Stimulated activated naive B cell treated with anti-CD40 and anti-IgM and Interleukin-4, amounts not matched to agents 10 μg/mL and 1 μg/mL and 100 μg/mL, for 72 hours (primary cell): Measurements from ENCODE around the gene DGKQ.
A peak's percentile ranks its signal among the peaks of the same experiment; 100 is the strongest.
"Not testable (repeated sequence)": the region's sequence is repeated elsewhere in the genome, so short reads cannot be mapped to it uniquely, and the experiment has no call there.

Source experiments
- ATAC-seq, 2 donors: fragments of 150-1000 bp; cut with Tn5 transposase; replicated peaks; 2 replicates each; pipeline ENCODE4 v1.10.0; 2021; ENCODE audit warnings: moderate library complexity in 1 of 2
- DNase-seq: peaks from one replicate; pipeline ENCODE4 v3.0.0; 2021
- H3K27ac Mint-ChIP-seq: one replicate; pipeline ENCODE4 v1.8.0; 2022; ENCODE audit warnings: mild to moderate bottlenecking, mixed read lengths
- H3K27me3 Mint-ChIP-seq, 2 donors: one replicate each; pipeline ENCODE4 v1.8.0; 2022; ENCODE audit warnings: mixed read lengths in 2 of 2
- H3K36me3 Mint-ChIP-seq, 2 donors: one replicate each; pipeline ENCODE4 v1.8.0; 2022; ENCODE audit warnings: mixed read lengths in 2 of 2, mild to moderate bottlenecking in 1 of 2
- H3K4me1 Mint-ChIP-seq, 2 donors: one replicate each; pipeline ENCODE4 v1.8.0; 2022; ENCODE audit warnings: mixed read lengths in 2 of 2, mild to moderate bottlenecking in 1 of 2
- H3K4me3 Mint-ChIP-seq, 2 donors: one replicate each; pipeline ENCODE4 v1.8.0; 2022; ENCODE audit warnings: mild to moderate bottlenecking in 2 of 2, mixed read lengths in 2 of 2, moderate library complexity in 1 of 2
- H3K9me3 Mint-ChIP-seq, 2 donors: one replicate each; pipeline ENCODE4 v1.8.0; 2022; ENCODE audit warnings: mixed read lengths in 2 of 2, mild to moderate bottlenecking in 1 of 2

DGKQ gene

GRCh38 chr4:951594-952468 lies 21.5 kb downstream of the DGKQ start:
- Mint-ChIP-seq H3K9me3 (no peaks in the 10 kb centered on the region), H3K4me3 (no peak overlapping the region), H3K27ac (no peak overlapping the region), H3K27me3 (no peaks in the 10 kb centered on the region), H3K4me1 (peaks cover 7 to 8% of the 10 kb centered on the region in 2 donors), H3K36me3 (peaks cover 15 to 35% of the 10 kb centered on the region in 2 donors)
- DNase-seq (no peak), ATAC-seq (no peak)

- Mint-ChIP-seq H3K4me3 (no peak overlapping the region), H3K9me3 (no peaks in the 10 kb centered on the region), H3K4me1 (peaks cover 7 to 14% of the 10 kb centered on the region in 2 donors), H3K27me3 (no peaks in the 10 kb centered on the region), H3K36me3 (peaks cover 15 to 28% of the 10 kb centered on the region in 2 donors), H3K27ac (no peak overlapping the region)
- no peak for ATAC-seq
- no peak for DNase-seq
Measured at GRCh38 chr4:951186-951585, 22.2 kb downstream of the DGKQ start.

- Mint-ChIP-seq H3K9me3 (no peaks in the 10 kb centered on the region), H3K27me3 (no peaks in the 10 kb centered on the region), H3K27ac (no peak overlapping the region), H3K36me3 (peaks cover 18 to 32% of the 10 kb centered on the region in 2 donors), H3K4me1 (peaks cover 14 to 22% of the 10 kb centered on the region in 2 donors), H3K4me3 (no peak overlapping the region)
- ATAC-seq = no peak
- no peak for DNase-seq
Measured at GRCh38 chr4:950136-951020, 23.0 kb downstream of the DGKQ start.

GRCh38 chr4:949656-950055 lies 23.7 kb downstream of the DGKQ start:
- DNase-seq = no peak
- peaks cover 17 to 29% of the 10 kb centered on the region in 2 donors for H3K4me1 Mint-ChIP-seq
- ATAC-seq = no peak
- H3K27me3 Mint-ChIP-seq = no peaks in the 10 kb centered on the region
- no peak overlapping the region for H3K4me3 Mint-ChIP-seq
- H3K27ac Mint-ChIP-seq = no peak overlapping the region
- peaks cover 18 to 33% of the 10 kb centered on the region in 2 donors for H3K36me3 Mint-ChIP-seq
- no peaks in the 10 kb centered on the region for H3K9me3 Mint-ChIP-seq

- Mint-ChIP-seq H3K36me3 (peaks cover 14 to 25% of the 10 kb centered on the region in 2 donors), H3K27ac (no peak overlapping the region), H3K4me1 (peaks cover 17 to 33% of the 10 kb centered on the region in 2 donors), H3K4me3 (no peak overlapping the region), H3K9me3 (no peaks in the 10 kb centered on the region), H3K27me3 (no peaks in the 10 kb centered on the region)
- DNase-seq (no peak), ATAC-seq (no peak)
Measured at GRCh38 chr4:948936-949300, 24.5 kb downstream of the DGKQ start.

- Mint-ChIP-seq H3K36me3 (peaks cover 9 to 22% of the 10 kb centered on the region in 2 donors), H3K4me3 (no peak overlapping the region), H3K27ac (no peak overlapping the region), H3K27me3 (no peaks in the 10 kb centered on the region), H3K9me3 (no peaks in the 10 kb centered on the region), H3K4me1 (peaks cover 17 to 33% of the 10 kb centered on the region in 2 donors)
- no peak for DNase-seq
- no peak for ATAC-seq
Measured at GRCh38 chr4:948101-948935, 25.1 kb downstream of the DGKQ start.

- ATAC-seq = no peak
- no peak for DNase-seq
- Mint-ChIP-seq H3K9me3 (no peaks in the 10 kb centered on the region), H3K36me3 (peaks cover 6 to 19% of the 10 kb centered on the region in 2 donors), H3K4me3 (no peak overlapping the region), H3K27me3 (no peaks in the 10 kb centered on the region), H3K4me1 (peaks cover 17 to 33% of the 10 kb centered on the region in 2 donors), H3K27ac (no peak overlapping the region)
Measured at GRCh38 chr4:947491-947971, 25.8 kb downstream of the DGKQ start.

- ATAC-seq (peak; percentile 56 to 73), DNase-seq (no peak)
- H3K36me3 Mint-ChIP-seq = peaks cover 6 to 16% of the 10 kb centered on the region in 2 donors
- peaks cover 15 to 33% of the 10 kb centered on the region in 2 donors for H3K4me1 Mint-ChIP-seq
- no peaks in the 10 kb centered on the region for H3K9me3 Mint-ChIP-seq
- H3K4me3 Mint-ChIP-seq = peak overlapping the region; percentile 18 to 50
- no peaks in the 10 kb centered on the region for H3K27me3 Mint-ChIP-seq
- no peak overlapping the region for H3K27ac Mint-ChIP-seq
Measured at GRCh38 chr4:946517-947471, 26.6 kb downstream of the DGKQ start.

GRCh38 chr4:946103-946450 lies 27.3 kb downstream of the DGKQ start:
- Mint-ChIP-seq H3K4me1 (peaks cover 15 to 33% of the 10 kb centered on the region in 2 donors), H3K27ac (no peak overlapping the region), H3K36me3 (peaks cover 6 to 12% of the 10 kb centered on the region in 2 donors), H3K4me3 (no peak overlapping the region), H3K27me3 (no peaks in the 10 kb centered on the region), H3K9me3 (no peaks in the 10 kb centered on the region)
- ATAC-seq (no peak), DNase-seq (no peak)

- Mint-ChIP-seq H3K27me3 (no peaks in the 10 kb centered on the region), H3K36me3 (peaks cover 6 to 12% of the 10 kb centered on the region in 2 donors), H3K27ac (no peak overlapping the region), H3K9me3 (no peaks in the 10 kb centered on the region), H3K4me3 (no peak overlapping the region), H3K4me1 (peaks cover 15 to 33% of the 10 kb centered on the region in 2 donors)
- DNase-seq = no peak
- no peak for ATAC-seq
Measured at GRCh38 chr4:945274-946102, 27.9 kb downstream of the DGKQ start.

- H3K4me3 Mint-ChIP-seq, ATAC-seq, H3K27me3 Mint-ChIP-seq, H3K9me3 Mint-ChIP-seq, H3K27ac Mint-ChIP-seq, DNase-seq, H3K36me3 Mint-ChIP-seq: not testable (repeated sequence)
- H3K4me1 Mint-ChIP-seq = peaks cover 16 to 39% of the 10 kb centered on the region in 2 donors
Measured at GRCh38 chr4:939508-939907, 33.9 kb downstream of the DGKQ start.

GRCh38 chr4:932713-933070 lies 40.7 kb downstream of the DGKQ start:
- ATAC-seq (peak; percentile 6 to 12), DNase-seq (no peak)
- Mint-ChIP-seq H3K27me3 (no peaks in the 10 kb centered on the region), H3K36me3 (peaks cover 4% of the 10 kb centered on the region in 2 donors), H3K27ac (peak overlapping the region; percentile 96), H3K4me1 (peaks cover 38 to 69% of the 10 kb centered on the region in 2 donors), H3K9me3 (no peaks in the 10 kb centered on the region), H3K4me3 (peak overlapping the region; percentile 90 to 92)
